Kidney (tissue), 14 donors: ENCODE results near the gene RND3. TPM values are rescaled to one million over a fixed set of nuclear protein-coding genes. Genes with fewer than 3 reads are reported as not detected.
A peak's percentile ranks its signal among the peaks of the same experiment; 100 is the strongest.

ENCODE experiments used
- DNase-seq, 5 donors: peaks; one replicate each; pipeline ENCODE4 v3.0.0-alpha.2; 2013 to 2020
- FAIRE-seq: peaks from 2 replicates; lab custom pipeline; 2012; peaks lifted over from hg19 to GRCh38; lab: Jason Lieb, UNC
- H3K27ac ChIP-seq, 2 donors: one replicate each; pipeline ENCODE4 v1.7.0; 2013; ENCODE audit warnings: low read depth in 2 of 2, low read length in 2 of 2, inconsistent platforms in 1 of 2
- H3K27me3 ChIP-seq: one replicate; pipeline ENCODE4 v1.7.1; 2013; ENCODE audit warnings: low read length, inconsistent platforms; ENCODE audit not compliant: control insufficient read depth, insufficient read depth
- H3K36me3 ChIP-seq, 3 donors: one replicate each; pipeline versions ENCODE4 v1.7.0 to v1.7.1; 2013; ENCODE audit warnings: low read length in 3 of 3, control low read depth in 1 of 3, inconsistent platforms in 1 of 3; ENCODE audit not compliant: insufficient read depth in 3 of 3, control insufficient read depth in 2 of 3
- H3K4me1 ChIP-seq, 3 donors: one replicate each; pipeline versions ENCODE4 v1.7.0 to v1.7.1; 2013; ENCODE audit warnings: low read length in 3 of 3, inconsistent platforms in 1 of 3, low read depth in 1 of 3; ENCODE audit not compliant: control insufficient read depth in 2 of 3, insufficient read depth in 2 of 3
- H3K4me3 ChIP-seq, 3 donors: one replicate each; pipeline versions ENCODE4 v1.7.0 to v1.8.1; 2013; ENCODE audit warnings: low read length in 3 of 3, control low read depth in 1 of 3, inconsistent platforms in 1 of 3
- H3K9ac ChIP-seq, 3 donors: one replicate each; pipeline versions ENCODE4 v1.7.0 to v1.7.1; 2013; ENCODE audit warnings: low read length in 3 of 3, control low read depth in 1 of 3, inconsistent platforms in 1 of 3
- H3K9me3 ChIP-seq, 3 donors: one replicate each; pipeline versions ENCODE4 v1.7.0 to v1.7.1; 2013; ENCODE audit warnings: low read length in 3 of 3, control low read depth in 1 of 3, inconsistent platforms in 1 of 3; ENCODE audit not compliant: control insufficient read depth in 2 of 3, insufficient read depth in 1 of 3
- intact Hi-C: fragments of 100-400 bp; cut with DNase I; formaldehyde crosslinking; loops from one replicate; pipeline ENCODE4 v1.11.1; 2022
- polyA plus RNA-seq: library from polyadenylated mRNA; stranded (reverse); fragments of 350-450 nt; fragmentation: Illumina TruSeq; extraction: RNeasy Lipid Tissue Mini Kit (QIAGEN cat#74804); gene quantifications from one replicate; pipeline ENCODE4 v1.2.3, GENCODE V29; 2014; ENCODE audit warnings: low read depth, low replicate concordance; ENCODE audit not compliant: insufficient read depth
- total RNA-seq: library from RNA; stranded (reverse); fragmentation: NEBNext Ultra II Directional; extraction: Animal tissue kit (Norgen Biotek cat#: 25700); gene quantifications from one replicate; pipeline ENCODE4 v1.2.1, GENCODE V29; 2021
- TF ChIP-seq, protein P1 (sequence below): IDR thresholded peaks from 3 replicates; pipeline ENCODE4 v1.5.1; 2012; ENCODE audit warnings: mild to moderate bottlenecking, moderate library complexity, borderline replicate concordance; ENCODE audit not compliant: insufficient read depth; ENCODE audit errors: extremely low read depth
- donor health status: control.
- donor health status: control.
- donor health status: control.
- donor health status: control.
- donor health status: control.
- donor health status: DM: yes; HTN: yes; CAD: no.
- donor health status: Normal renal cell carcinoma (clear cell type).

The RND3 gene
- total and polyA plus RNA-seq, 2 donors from 2014 or later, result 6.5 to 26.1 TPM

DNA sequence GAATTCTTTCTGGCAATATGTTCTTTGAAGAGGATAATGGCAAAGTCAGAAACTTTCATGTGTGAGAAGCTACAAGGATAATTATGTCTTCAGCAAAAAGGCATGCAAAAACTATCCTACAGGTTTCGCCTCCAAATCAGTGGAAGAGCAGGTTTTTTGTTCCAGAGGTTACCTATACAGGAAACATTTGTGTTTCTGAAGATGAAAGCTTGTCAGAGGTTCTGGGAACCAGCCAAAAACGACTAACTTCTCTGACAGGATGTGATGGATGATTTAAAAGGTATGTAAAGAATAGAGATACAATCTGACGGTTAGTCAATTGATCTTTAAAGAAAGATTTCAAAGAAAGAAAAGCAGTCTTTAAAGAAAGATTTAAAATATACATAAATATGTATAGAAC is 37.6 kb downstream of the RND3 start:
- Histone ChIP-seq H3K27me3 (no peaks in the 10 kb centered on the region), H3K36me3 (no peaks in the 10 kb centered on the region), H3K4me3 (no peak overlapping the region), H3K9ac (no peak overlapping the region), H3K27ac (no peak overlapping the region), H3K4me1 (no peaks in the 10 kb centered on the region), H3K9me3 (peaks cover 0 to 3% (median 0%) of the 10 kb centered on the region in 3 donors)
- DNase-seq (no peak), FAIRE-seq (no peak)
- intact Hi-C loops, result no loop called here
- TF ChIP-seq, protein P1, sequence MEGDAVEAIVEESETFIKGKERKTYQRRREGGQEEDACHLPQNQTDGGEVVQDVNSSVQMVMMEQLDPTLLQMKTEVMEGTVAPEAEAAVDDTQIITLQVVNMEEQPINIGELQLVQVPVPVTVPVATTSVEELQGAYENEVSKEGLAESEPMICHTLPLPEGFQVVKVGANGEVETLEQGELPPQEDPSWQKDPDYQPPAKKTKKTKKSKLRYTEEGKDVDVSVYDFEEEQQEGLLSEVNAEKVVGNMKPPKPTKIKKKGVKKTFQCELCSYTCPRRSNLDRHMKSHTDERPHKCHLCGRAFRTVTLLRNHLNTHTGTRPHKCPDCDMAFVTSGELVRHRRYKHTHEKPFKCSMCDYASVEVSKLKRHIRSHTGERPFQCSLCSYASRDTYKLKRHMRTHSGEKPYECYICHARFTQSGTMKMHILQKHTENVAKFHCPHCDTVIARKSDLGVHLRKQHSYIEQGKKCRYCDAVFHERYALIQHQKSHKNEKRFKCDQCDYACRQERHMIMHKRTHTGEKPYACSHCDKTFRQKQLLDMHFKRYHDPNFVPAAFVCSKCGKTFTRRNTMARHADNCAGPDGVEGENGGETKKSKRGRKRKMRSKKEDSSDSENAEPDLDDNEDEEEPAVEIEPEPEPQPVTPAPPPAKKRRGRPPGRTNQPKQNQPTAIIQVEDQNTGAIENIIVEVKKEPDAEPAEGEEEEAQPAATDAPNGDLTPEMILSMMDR, result no peak

DNA sequence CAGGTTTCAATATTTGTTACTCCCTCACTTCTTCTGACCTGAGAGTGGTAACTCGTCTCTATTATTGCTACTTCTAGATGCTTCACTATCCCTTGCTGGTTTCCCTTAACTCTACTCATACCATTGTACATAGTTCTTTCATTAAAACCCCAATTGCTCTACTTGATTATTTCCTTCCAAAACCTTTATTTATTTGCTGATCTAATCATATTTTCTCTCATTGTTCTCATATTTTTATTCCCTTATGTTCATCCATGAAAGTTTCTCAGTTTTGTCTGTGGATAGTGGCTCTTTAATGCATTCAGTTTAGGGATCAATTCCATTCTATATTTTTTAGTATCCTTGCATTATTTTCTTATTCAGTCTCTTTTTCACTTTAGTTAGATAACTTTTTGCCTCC is 42.1 kb downstream of the RND3 start:
- H3K27me3 ChIP-seq, result no peaks in the 10 kb centered on the region
- no peak overlapping the region for H3K9ac ChIP-seq
- TF ChIP-seq, protein P1, result no peak
- H3K4me1 ChIP-seq, result no peaks in the 10 kb centered on the region
- no peaks in the 10 kb centered on the region for H3K36me3 ChIP-seq
- FAIRE-seq, result no peak
- intact Hi-C loops, result no loop called here
- no peak overlapping the region for H3K27ac ChIP-seq
- no peaks in the 10 kb centered on the region for H3K9me3 ChIP-seq
- H3K4me3 ChIP-seq, result no peak overlapping the region
- no peak for DNase-seq

DNA sequence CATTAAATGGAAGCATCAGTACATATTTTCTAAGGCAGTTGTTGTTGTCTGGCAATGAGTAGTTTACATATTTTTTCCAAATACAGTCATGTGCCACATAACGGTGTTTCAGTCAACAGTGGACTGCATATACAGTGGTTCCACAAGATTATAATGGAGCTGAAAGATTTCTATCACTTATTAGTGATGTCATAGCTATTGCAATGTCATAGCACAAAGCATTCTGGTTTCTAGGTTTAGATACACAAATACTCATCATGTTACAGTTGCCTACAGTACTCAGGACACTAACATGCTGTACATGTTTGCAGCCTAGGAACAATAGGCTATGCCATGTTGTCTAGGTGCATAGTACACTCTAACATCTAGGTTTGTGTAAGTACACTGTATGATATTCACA is 45.0 kb downstream of the RND3 start:
- H3K4me3 ChIP-seq, result no peak overlapping the region
- no peaks in the 10 kb centered on the region for H3K4me1 ChIP-seq
- DNase-seq (no peak), FAIRE-seq (no peak)
- TF ChIP-seq, protein P1, result no peak
- H3K27ac ChIP-seq, result no peak overlapping the region
- intact Hi-C loops, result no loop called here
- H3K36me3 ChIP-seq, result no peaks in the 10 kb centered on the region
- H3K27me3 ChIP-seq, result no peaks in the 10 kb centered on the region
- no peaks in the 10 kb centered on the region for H3K9me3 ChIP-seq
- H3K9ac ChIP-seq, result no peak overlapping the region

DNA sequence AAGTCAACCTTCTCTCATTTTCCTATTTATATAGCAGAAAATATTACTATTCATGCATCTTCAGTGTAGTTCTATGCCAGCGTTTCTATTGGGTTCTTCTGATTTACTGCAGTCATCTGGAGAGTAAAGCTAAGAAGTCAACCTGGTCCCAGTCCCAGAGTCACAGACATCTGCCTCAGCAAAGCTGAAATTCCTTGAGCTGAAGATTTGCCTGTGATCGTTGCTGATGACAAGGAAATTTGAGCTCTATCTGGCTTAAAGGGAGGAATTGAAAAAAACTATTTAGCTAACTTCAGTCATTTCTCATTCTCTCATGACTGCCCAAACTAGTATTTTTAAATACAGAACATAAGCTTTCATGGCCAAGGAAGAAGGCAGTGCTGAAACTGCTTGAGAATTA is 45.7 kb downstream of the RND3 start:
- FAIRE-seq, result no peak
- intact Hi-C loops, result no loop called here

More for the DNA sequence above, 45.7 kb downstream of the RND3 start:
- peak in 1 of 5 donors; percentile 34 for DNase-seq
- H3K4me3 ChIP-seq, result no peak overlapping the region
- H3K4me1 ChIP-seq, result no peaks in the 10 kb centered on the region
- no peak overlapping the region for H3K9ac ChIP-seq
- TF ChIP-seq, protein P1, result no peak
- H3K27ac ChIP-seq, result no peak overlapping the region
- H3K27me3 ChIP-seq, result no peaks in the 10 kb centered on the region
- H3K36me3 ChIP-seq, result no peaks in the 10 kb centered on the region
- no peaks in the 10 kb centered on the region for H3K9me3 ChIP-seq
